Suprapubic skin (tissue), 4 donors: ENCODE data around the gene PLA2G4E.

Experiments used
- CTCF ChIP-seq, 2 donors: fragments of 200-600 bp in 1 of 2; fragments of 450-650 bp in 1 of 2; sonication (generic) in 1 of 2; IDR thresholded peaks; one replicate each; pipeline ENCODE4 v1.5.1; 2016 to 2019; ENCODE audit warnings: antibody characterized with exemption in 2 of 2, mild to moderate bottlenecking in 1 of 2, moderate library complexity in 1 of 2
- EP300 ChIP-seq: sonication (generic); formaldehyde crosslinking; IDR thresholded peaks from one replicate; pipeline ENCODE4 v1.6.1; 2017; ENCODE audit warnings: antibody characterized with exemption
- POLR2A ChIP-seq, 2 donors: fragments of 450-650 bp; IDR thresholded peaks; one replicate each; pipeline ENCODE4 v1.6.1; 2017; ENCODE audit warnings: antibody characterized with exemption in 2 of 2, mild to moderate bottlenecking in 2 of 2, moderate library complexity in 2 of 2
- POLR2AphosphoS5 ChIP-seq, 3 donors: sonication (generic); formaldehyde crosslinking; IDR thresholded peaks; one replicate each; pipeline ENCODE4 v1.6.1; 2017; ENCODE audit warnings: antibody characterized with exemption in 3 of 3

- TF ChIP-seq POLR2AphosphoS5 (IDR thresholded peaks at IDR 0.05) (no peak), CTCF (IDR thresholded peaks at IDR 0.05) (no peak), POLR2A (IDR thresholded peaks at IDR 0.05) (no peak), EP300 (no peak)
Measured at GRCh38 chr15:42016971-42017370, 3.9 kb downstream of the PLA2G4E start.
